Neuron (in vitro differentiated cells): ENCODE results near the gene ULBP2.
"Not testable (repeated sequence)": the region's sequence is repeated elsewhere in the genome, so short reads cannot be mapped to it uniquely, and the experiment has no call there.

Experiments
- H2AFZ ChIP-seq: one replicate; pipeline ENCODE4 v1.6.1; 2013; ENCODE audit warnings: low read depth, mild to moderate bottlenecking, inconsistent platforms, low read length, moderate library complexity
- H3K27me3 ChIP-seq: one replicate; pipeline ENCODE4 v1.6.1; 2013; ENCODE audit warnings: low read length; ENCODE audit not compliant: insufficient read depth
- H3K36me3 ChIP-seq: one replicate; pipeline ENCODE4 v1.6.1; 2013; ENCODE audit warnings: low read length; ENCODE audit not compliant: insufficient read depth
- H3K4me1 ChIP-seq: one replicate; pipeline ENCODE4 v1.6.1; 2013; ENCODE audit warnings: low read length; ENCODE audit not compliant: insufficient read depth
- H3K4me3 ChIP-seq: 2 replicates; pipeline ENCODE4 v1.5.1; 2013; ENCODE audit warnings: mild to moderate bottlenecking, low read length, moderate library complexity
- H3K9me3 ChIP-seq: one replicate; pipeline ENCODE4 v1.6.1; 2013; ENCODE audit warnings: low read length

ULBP2 gene

GRCh38 chr6:149983145-149983544 lies 41.3 kb downstream of the ULBP2 start:
- no peaks in the 10 kb centered on the region for H3K4me1 ChIP-seq
- H2AFZ ChIP-seq, result no peak overlapping the region
- H3K27me3 ChIP-seq, result peaks cover 71% of the 10 kb centered on the region
- no peaks in the 10 kb centered on the region for H3K36me3 ChIP-seq
- peaks cover 18% of the 10 kb centered on the region for H3K9me3 ChIP-seq
- no peak overlapping the region for H3K4me3 ChIP-seq

- H2AFZ ChIP-seq, result no peak overlapping the region
- no peak overlapping the region for H3K4me3 ChIP-seq
- no peaks in the 10 kb centered on the region for H3K36me3 ChIP-seq
- peaks cover 28% of the 10 kb centered on the region for H3K9me3 ChIP-seq
- H3K4me1 ChIP-seq, result no peaks in the 10 kb centered on the region
- peaks cover 75% of the 10 kb centered on the region for H3K27me3 ChIP-seq
These were observed 43.0 kb downstream of the ULBP2 start for GRCh38 chr6:149984773-149985172.

GRCh38 chr6:149985481-149985937 lies 43.7 kb downstream of the ULBP2 start:
- Histone ChIP-seq H3K4me1 (peaks cover 3% of the 10 kb centered on the region), H3K27me3 (peaks cover 78% of the 10 kb centered on the region), H2AFZ (no peak overlapping the region), H3K4me3 (no peak overlapping the region), H3K36me3 (no peaks in the 10 kb centered on the region), H3K9me3 (peaks cover 28% of the 10 kb centered on the region)

- H3K9me3 ChIP-seq, result peaks cover 26% of the 10 kb centered on the region
- no peak overlapping the region for H2AFZ ChIP-seq
- H3K36me3 ChIP-seq, result no peaks in the 10 kb centered on the region
- peaks cover 9% of the 10 kb centered on the region for H3K4me1 ChIP-seq
- peaks cover 78% of the 10 kb centered on the region for H3K27me3 ChIP-seq
- H3K4me3 ChIP-seq, result no peak overlapping the region
These were observed 45.8 kb downstream of the ULBP2 start for GRCh38 chr6:149987602-149988107.

GRCh38 chr6:149988550-149989346 lies 46.9 kb downstream of the ULBP2 start:
- Histone ChIP-seq H3K4me1 (peaks cover 9% of the 10 kb centered on the region), H3K36me3 (no peaks in the 10 kb centered on the region), H3K9me3 (peaks cover 26% of the 10 kb centered on the region), H2AFZ (no peak overlapping the region), H3K4me3 (no peak overlapping the region), H3K27me3 (peaks cover 79% of the 10 kb centered on the region)

GRCh38 chr6:149990212-149990660 lies 48.4 kb downstream of the ULBP2 start:
- H3K9me3 ChIP-seq, result peaks cover 23% of the 10 kb centered on the region
- no peak overlapping the region for H2AFZ ChIP-seq
- H3K27me3 ChIP-seq, result peaks cover 71% of the 10 kb centered on the region
- H3K4me1 ChIP-seq, result peaks cover 9% of the 10 kb centered on the region
- no peaks in the 10 kb centered on the region for H3K36me3 ChIP-seq
- peak overlapping the region; percentile 21 for H3K4me3 ChIP-seq

GRCh38 chr6:149990661-149991471 lies 49.1 kb downstream of the ULBP2 start:
- peaks cover 18% of the 10 kb centered on the region for H3K9me3 ChIP-seq
- H3K4me3 ChIP-seq, result peak overlapping the region; percentile 21
- H3K4me1 ChIP-seq, result peaks cover 9% of the 10 kb centered on the region
- peaks cover 65% of the 10 kb centered on the region for H3K27me3 ChIP-seq
- H2AFZ ChIP-seq, result peak overlapping the region; percentile 37
- H3K36me3 ChIP-seq, result no peaks in the 10 kb centered on the region

- H3K4me3 ChIP-seq, H2AFZ ChIP-seq, H3K36me3 ChIP-seq, H3K4me1 ChIP-seq: not testable (repeated sequence)
- H3K27me3 ChIP-seq, result peaks cover 59% of the 10 kb centered on the region
- H3K9me3 ChIP-seq, result peaks cover 18% of the 10 kb centered on the region
These were observed 49.6 kb downstream of the ULBP2 start for GRCh38 chr6:149991472-149991795.

- H3K9me3 ChIP-seq, result peaks cover 15% of the 10 kb centered on the region
- H3K27me3 ChIP-seq, result peaks cover 55% of the 10 kb centered on the region
- peaks cover 9% of the 10 kb centered on the region for H3K4me1 ChIP-seq
- H2AFZ ChIP-seq, result no peak overlapping the region
- H3K36me3 ChIP-seq, result no peaks in the 10 kb centered on the region
- H3K4me3 ChIP-seq, result no peak overlapping the region
These were observed 50.0 kb downstream of the ULBP2 start for GRCh38 chr6:149991838-149992237.

- Histone ChIP-seq H3K27me3 (peaks cover 27% of the 10 kb centered on the region), H3K9me3 (no peaks in the 10 kb centered on the region), H3K36me3 (no peaks in the 10 kb centered on the region), H2AFZ (no peak overlapping the region), H3K4me1 (peaks cover 8% of the 10 kb centered on the region), H3K4me3 (no peak overlapping the region)
These were observed 53.5 kb downstream of the ULBP2 start for GRCh38 chr6:149995235-149995750.

- Histone ChIP-seq H3K9me3 (no peaks in the 10 kb centered on the region), H2AFZ (no peak overlapping the region), H3K4me3 (no peak overlapping the region), H3K36me3 (no peaks in the 10 kb centered on the region), H3K27me3 (peaks cover 20% of the 10 kb centered on the region), H3K4me1 (peaks cover 1% of the 10 kb centered on the region)
These were observed 54.2 kb downstream of the ULBP2 start for GRCh38 chr6:149995971-149996370.
